K562 (cell line): Measurements from ENCODE around the gene GALP. TPM values are rescaled to one million over a fixed set of nuclear protein-coding genes. Genes with fewer than 3 reads are reported as not detected.
A peak's percentile ranks its signal among the peaks of the same experiment; 100 is the strongest.

Experiments used
- BRCA1 ChIP-seq, 2 experiments: fragments of 450-650 bp in 1 of 2; sonication (generic) in 1 of 2; formaldehyde crosslinking in 1 of 2; IDR thresholded peaks; 2 replicates each; pipeline versions ENCODE4 v1.5.0 to v1.6.1; 2017 to 2020; ENCODE audit warnings: mild to moderate bottlenecking in 1 of 2, missing genetic modification reagents in 1 of 2
- GATAD2A ChIP-seq: fragments of 450-650 bp; IDR thresholded peaks from 2 replicates; pipeline ENCODE4 v1.6.1; 2017
- GTF2A2 ChIP-seq: IDR thresholded peaks from 2 replicates; pipeline ENCODE4 v1.6.1; 2016; ENCODE audit warnings: mild to moderate bottlenecking, missing genetic modification characterization, missing compliant biosample characterization
- HDAC8 ChIP-seq: fragments of 450-650 bp; IDR thresholded peaks from 2 replicates; pipeline ENCODE4 v1.6.1; 2016; ENCODE audit warnings: mild to moderate bottlenecking, missing genetic modification characterization, moderate library complexity, missing compliant biosample characterization
- HSF4 ChIP-seq: fragments of 250-450 bp; sonication (Bioruptor Pico); IDR thresholded peaks from 2 replicates; pipeline ENCODE4 v2.1.2; 2022; ENCODE audit warnings: mild to moderate bottlenecking, moderate library complexity, borderline replicate concordance
- NFIC ChIP-seq: fragments of 450-650 bp; IDR thresholded peaks from 2 replicates; pipeline ENCODE4 v1.6.1; 2017; ENCODE audit warnings: mild to moderate bottlenecking, inconsistent platforms
- PYGO2 ChIP-seq: fragments of 450-650 bp; IDR thresholded peaks from 2 replicates; pipeline ENCODE4 v1.6.1; 2016; ENCODE audit warnings: mild to moderate bottlenecking, missing genetic modification characterization, moderate library complexity, missing compliant biosample characterization
- RAD21 ChIP-seq, 2 experiments: fragments of 250-450 bp in 1 of 2; fragments of 450-650 bp in 1 of 2; sonication (Bioruptor Pico) in 1 of 2; formaldehyde crosslinking in 1 of 2; IDR thresholded peaks in 1 of 2; conservative IDR thresholded peaks in 1 of 2; 2 replicates each; pipeline versions ENCODE4 v1.4.0 to v1.8.0; 2020 to 2022; ENCODE audit warnings: mild to moderate bottlenecking in 2 of 2, moderate library complexity in 1 of 2
- ZFP36 ChIP-seq: fragments of 150-350 bp; IDR thresholded peaks from 2 replicates; pipeline ENCODE4 v1.6.1; 2018; ENCODE audit warnings: low read length, low read depth; ENCODE audit not compliant: partially characterized antibody
- ZNF408 ChIP-seq: fragments of 250-450 bp; sonication (Bioruptor Pico); IDR thresholded peaks from 2 replicates; pipeline ENCODE4 v1.4.0; 2020; ENCODE audit warnings: low read depth, mild to moderate bottlenecking, moderate library complexity
- ZNF77 ChIP-seq: fragments of 250-450 bp; sonication (Bioruptor Pico); IDR thresholded peaks from 2 replicates; pipeline ENCODE4 v1.5.0; 2020
- polyA plus RNA-seq, 8 experiments: library from polyadenylated mRNA; depleted of rRNA in 4 of 8; stranded (reverse) in 5 of 8; unstranded in 3 of 8; fragments of >200 nt; fragmentation: Nextera tagmentation in 2 of 8; fragmentation: Illumina TruSeq in 1 of 8; extraction: Ambion mirVana in 2 of 8; extraction: Trizol in 1 of 8; gene quantifications; 2 replicates each; pipeline versions ENCODE4 v1.2.1 to v1.2.3, GENCODE V29; 2011 to 2014; ENCODE audit warnings: inconsistent platforms in 1 of 8, missing spikeins in 1 of 8
- total RNA-seq, 7 experiments: library from RNA; depleted of rRNA in 6 of 7; stranded (reverse); fragments of >200 nt in 6 of 7; fragmentation: Illumina TruSeq in 2 of 7; extraction: Trizol in 2 of 7; gene quantifications; 2 replicates each; pipeline versions ENCODE4 v1.2.1 to v1.2.3, GENCODE V29; 2011 to 2021; ENCODE audit warnings: low replicate concordance in 1 of 7
- TF ChIP-seq, protein P1 (sequence below): fragments of 450-650 bp; IDR thresholded peaks from 2 replicates; pipeline ENCODE4 v1.6.1; 2018; ENCODE audit not compliant: partially characterized antibody
- TF ChIP-seq, protein P2 (sequence below): IDR thresholded peaks from 2 replicates; pipeline ENCODE4 v1.6.1; 2014; ENCODE audit warnings: antibody characterized with exemption
- TF ChIP-seq, protein P3 (sequence below), 2 experiments: fragments of 450-650 bp in 1 of 2; IDR thresholded peaks; 2 replicates each; pipeline ENCODE4 v1.6.1; 2011 to 2017; ENCODE audit warnings: low read depth in 2 of 2, antibody characterized with exemption in 1 of 2, borderline replicate concordance in 1 of 2, low read length in 1 of 2, mild to moderate bottlenecking in 1 of 2, mixed read lengths in 1 of 2; ENCODE audit not compliant: control insufficient read depth in 1 of 2

GALP gene
- total and polyA plus RNA-seq, 9 of the 15 experiments (the other 6 are each of a cell fraction or from before 2014, with no cell fraction given): not detected

DNA sequence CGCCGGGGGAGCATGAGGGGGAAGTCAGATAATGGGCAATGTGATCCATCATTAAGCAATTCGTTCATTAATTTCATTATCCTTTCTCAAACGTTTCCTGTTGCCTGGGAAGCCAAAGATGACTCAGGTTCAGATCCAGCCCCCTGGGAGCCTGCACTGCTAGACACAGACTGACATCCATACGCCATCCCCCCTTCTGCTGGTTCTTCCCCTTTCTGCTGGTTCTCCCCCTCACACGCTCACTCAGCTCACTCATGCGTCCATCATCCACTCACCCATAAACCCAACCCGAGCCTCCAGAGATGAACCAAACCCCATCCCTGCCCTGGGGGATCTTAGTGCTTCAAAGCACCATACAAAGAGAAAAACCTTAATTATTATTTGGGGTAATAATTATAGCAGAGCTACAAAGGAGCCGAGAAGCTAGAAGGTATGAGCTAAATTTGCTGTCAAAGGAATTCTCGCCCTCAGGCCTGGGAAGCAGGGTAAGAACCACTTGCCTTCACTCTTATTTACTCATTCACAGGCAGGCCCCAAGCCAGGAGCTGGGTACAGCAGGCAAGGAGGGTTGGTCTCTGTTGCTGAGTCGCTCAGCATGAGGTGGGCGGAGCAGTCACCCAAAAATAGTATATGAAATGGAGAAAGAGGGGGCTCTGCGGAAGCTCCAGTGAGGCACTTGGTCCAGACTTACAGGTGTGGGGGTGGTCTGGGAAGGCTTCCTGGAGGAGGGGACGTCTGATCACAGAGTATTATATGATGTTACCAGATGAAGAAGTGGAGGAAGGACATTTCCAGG lies 41.8 kb upstream of the GALP start (continued):
- TF ChIP-seq, protein P1, sequence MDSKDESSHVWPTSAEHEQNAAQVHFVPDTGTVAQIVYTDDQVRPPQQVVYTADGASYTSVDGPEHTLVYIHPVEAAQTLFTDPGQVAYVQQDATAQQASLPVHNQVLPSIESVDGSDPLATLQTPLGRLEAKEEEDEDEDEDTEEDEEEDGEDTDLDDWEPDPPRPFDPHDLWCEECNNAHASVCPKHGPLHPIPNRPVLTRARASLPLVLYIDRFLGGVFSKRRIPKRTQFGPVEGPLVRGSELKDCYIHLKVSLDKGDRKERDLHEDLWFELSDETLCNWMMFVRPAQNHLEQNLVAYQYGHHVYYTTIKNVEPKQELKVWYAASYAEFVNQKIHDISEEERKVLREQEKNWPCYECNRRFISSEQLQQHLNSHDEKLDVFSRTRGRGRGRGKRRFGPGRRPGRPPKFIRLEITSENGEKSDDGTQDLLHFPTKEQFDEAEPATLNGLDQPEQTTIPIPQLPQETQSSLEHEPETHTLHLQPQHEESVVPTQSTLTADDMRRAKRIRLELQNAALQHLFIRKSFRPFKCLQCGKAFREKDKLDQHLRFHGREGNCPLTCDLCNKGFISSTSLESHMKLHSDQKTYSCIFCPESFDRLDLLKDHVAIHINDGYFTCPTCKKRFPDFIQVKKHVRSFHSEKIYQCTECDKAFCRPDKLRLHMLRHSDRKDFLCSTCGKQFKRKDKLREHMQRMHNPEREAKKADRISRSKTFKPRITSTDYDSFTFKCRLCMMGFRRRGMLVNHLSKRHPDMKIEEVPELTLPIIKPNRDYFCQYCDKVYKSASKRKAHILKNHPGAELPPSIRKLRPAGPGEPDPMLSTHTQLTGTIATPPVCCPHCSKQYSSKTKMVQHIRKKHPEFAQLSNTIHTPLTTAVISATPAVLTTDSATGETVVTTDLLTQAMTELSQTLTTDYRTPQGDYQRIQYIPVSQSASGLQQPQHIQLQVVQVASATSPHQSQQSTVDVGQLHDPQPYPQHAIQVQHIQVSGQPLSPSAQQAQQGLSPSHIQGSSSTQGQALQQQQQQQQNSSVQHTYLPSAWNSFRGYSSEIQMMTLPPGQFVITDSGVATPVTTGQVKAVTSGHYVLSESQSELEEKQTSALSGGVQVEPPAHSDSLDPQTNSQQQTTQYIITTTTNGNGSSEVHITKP: peak; percentile 19
- no peak for TF ChIP-seq HDAC8
- TF ChIP-seq, protein P2, sequence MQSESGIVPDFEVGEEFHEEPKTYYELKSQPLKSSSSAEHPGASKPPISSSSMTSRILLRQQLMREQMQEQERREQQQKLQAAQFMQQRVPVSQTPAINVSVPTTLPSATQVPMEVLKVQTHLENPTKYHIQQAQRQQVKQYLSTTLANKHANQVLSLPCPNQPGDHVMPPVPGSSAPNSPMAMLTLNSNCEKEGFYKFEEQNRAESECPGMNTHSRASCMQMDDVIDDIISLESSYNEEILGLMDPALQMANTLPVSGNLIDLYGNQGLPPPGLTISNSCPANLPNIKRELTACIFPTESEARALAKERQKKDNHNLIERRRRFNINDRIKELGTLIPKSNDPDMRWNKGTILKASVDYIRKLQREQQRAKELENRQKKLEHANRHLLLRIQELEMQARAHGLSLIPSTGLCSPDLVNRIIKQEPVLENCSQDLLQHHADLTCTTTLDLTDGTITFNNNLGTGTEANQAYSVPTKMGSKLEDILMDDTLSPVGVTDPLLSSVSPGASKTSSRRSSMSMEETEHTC: no peak
- TF ChIP-seq BRCA1 (IDR thresholded peaks at IDR 0.05): no peak
- TF ChIP-seq BRCA1 (CRISPR knock-in tag; IDR thresholded peaks at IDR 0.05): no peak
- no peak for TF ChIP-seq ZNF77 (CRISPR knock-in tag)
- peak; percentile 98 for TF ChIP-seq ZFP36
- no peak for TF ChIP-seq HSF4 (CRISPR knock-in tag)
- no peak for TF ChIP-seq PYGO2 (tag)
- TF ChIP-seq NFIC: no peak
- no peak for TF ChIP-seq ZNF408 (CRISPR knock-in tag)
- TF ChIP-seq GATAD2A: no peak
- TF ChIP-seq GTF2A2 (tag): no peak
- TF ChIP-seq, protein P3, sequence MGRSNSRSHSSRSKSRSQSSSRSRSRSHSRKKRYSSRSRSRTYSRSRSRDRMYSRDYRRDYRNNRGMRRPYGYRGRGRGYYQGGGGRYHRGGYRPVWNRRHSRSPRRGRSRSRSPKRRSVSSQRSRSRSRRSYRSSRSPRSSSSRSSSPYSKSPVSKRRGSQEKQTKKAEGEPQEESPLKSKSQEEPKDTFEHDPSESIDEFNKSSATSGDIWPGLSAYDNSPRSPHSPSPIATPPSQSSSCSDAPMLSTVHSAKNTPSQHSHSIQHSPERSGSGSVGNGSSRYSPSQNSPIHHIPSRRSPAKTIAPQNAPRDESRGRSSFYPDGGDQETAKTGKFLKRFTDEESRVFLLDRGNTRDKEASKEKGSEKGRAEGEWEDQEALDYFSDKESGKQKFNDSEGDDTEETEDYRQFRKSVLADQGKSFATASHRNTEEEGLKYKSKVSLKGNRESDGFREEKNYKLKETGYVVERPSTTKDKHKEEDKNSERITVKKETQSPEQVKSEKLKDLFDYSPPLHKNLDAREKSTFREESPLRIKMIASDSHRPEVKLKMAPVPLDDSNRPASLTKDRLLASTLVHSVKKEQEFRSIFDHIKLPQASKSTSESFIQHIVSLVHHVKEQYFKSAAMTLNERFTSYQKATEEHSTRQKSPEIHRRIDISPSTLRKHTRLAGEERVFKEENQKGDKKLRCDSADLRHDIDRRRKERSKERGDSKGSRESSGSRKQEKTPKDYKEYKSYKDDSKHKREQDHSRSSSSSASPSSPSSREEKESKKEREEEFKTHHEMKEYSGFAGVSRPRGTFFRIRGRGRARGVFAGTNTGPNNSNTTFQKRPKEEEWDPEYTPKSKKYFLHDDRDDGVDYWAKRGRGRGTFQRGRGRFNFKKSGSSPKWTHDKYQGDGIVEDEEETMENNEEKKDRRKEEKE (IDR thresholded peaks at IDR 0.05; ENCODE audit: borderline replicate concordance in 1 of 2, control insufficient read depth in 1 of 2, low read depth in 2 of 2, low read length in 1 of 2): no peak
- TF ChIP-seq RAD21 (CRISPR knock-in tag; conservative IDR thresholded peaks at IDR 0.05 in 1 of 2, IDR thresholded peaks at IDR 0.05 in 1 of 2): no peak
